ENCODE results near the gene DCTPP1. TPM values are rescaled to one million over a fixed set of nuclear protein-coding genes. Genes with fewer than 3 reads are reported as not detected.

The DCTPP1 gene
- polyA plus RNA-seq, 1 of the 3 experiments (the other 2 are of a cell fraction): 79.2 TPM

DNA sequence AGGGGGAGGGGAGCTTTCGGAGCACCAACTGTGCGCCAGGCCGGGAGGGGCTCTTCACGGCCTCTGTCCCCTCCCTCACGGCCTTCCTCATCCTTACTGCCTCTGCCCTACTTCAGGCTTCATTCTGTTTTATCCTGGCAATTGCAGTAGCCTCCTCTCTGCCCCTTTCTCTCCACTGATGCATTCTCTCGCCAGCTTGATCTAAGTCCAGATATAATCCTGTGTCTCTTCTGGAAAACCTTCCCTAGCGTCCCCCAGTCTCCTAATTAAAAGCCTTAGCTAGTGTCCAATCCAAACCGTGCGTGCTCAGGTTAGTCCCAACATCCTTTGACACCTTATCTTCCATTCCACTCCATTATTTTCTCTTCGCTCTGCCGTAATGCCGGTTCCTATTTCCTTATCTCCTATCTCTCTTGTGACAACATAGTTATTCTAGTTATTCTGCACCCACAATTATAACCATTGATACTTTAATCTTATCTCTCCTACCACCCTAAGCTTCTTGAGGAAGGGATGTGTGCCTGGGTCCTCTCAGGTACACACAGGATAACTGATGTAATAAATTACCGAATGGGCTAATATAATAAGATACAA, 33.7 kb downstream of the DCTPP1 start:
- no peak for TF ChIP-seq SMC3 (IDR thresholded peaks at IDR 0.05; ENCODE audit: low read depth, low read length)
- TF ChIP-seq GATA2 (CRISPR knock-in tag; IDR thresholded peaks at IDR 0.05): peak; percentile 55
- Histone ChIP-seq H3K36me3 (replicated peaks in 1 of 2; ENCODE audit: control insufficient read depth in 1 of 2, insufficient read depth in 2 of 2, low read length in 1 of 2) (peaks cover 5 to 18% of the 10 kb centered on the region in 2 experiments), H3K79me2 (ENCODE audit: insufficient read depth) (peaks cover 28% of the 10 kb centered on the region), H3K4me1 (ENCODE audit: control insufficient read depth in 1 of 2, insufficient read depth in 2 of 2, low read depth in 1 of 2, low read length in 1 of 2) (peaks cover 10 to 18% of the 10 kb centered on the region in 2 experiments; a peak in 2 of 4 replicates), H3K27me3 (ENCODE audit: insufficient read depth) (no peaks in the 10 kb centered on the region), H3K9me3 (no peaks in the 10 kb centered on the region), H3K4me3 (ENCODE audit: low read depth in 2 of 2, low read length in 1 of 2) (peak overlapping the region; percentile 88 to 94), H3F3A (replicated peaks; ENCODE audit: insufficient read depth) (peaks cover 40% of the 10 kb centered on the region), H3K27ac (ENCODE audit: low read depth in 2 of 2, low read length in 1 of 2) (peak overlapping the region; percentile 44 to 96; a peak in 3 of 4 replicates), H2AFZ (ENCODE audit: low read depth) (peak overlapping the region; percentile 51; the same call in 1 of the 2 replicates), H3K9me2 (no peaks in the 10 kb centered on the region), H4K20me1 (ENCODE audit: insufficient read depth) (no peaks in the 10 kb centered on the region), H3K9ac (peak overlapping the region; percentile 63; the same call in 1 of the 2 replicates), H3K4me2 (peak overlapping the region; percentile 82)
- CTCF ChIA-PET: interaction anchor here (1.0 to 2.7 kb wide), 11 partner anchors 8 to 233 kb away, joined by 3 to 30 read pairs (median 4); partner anchors contain the start of genes DCTPP1, TBC1D10B and ZNF771
- peak; percentile 68 for DNase-seq
- 13% methylated on average over 13 of the region's 13 CpGs for WGBS (ENCODE audit: low lambda C conversion rate)
- POLR2A ChIA-PET: interaction anchor here (0.5 to 4.0 kb wide), 7 partner anchors 9 to 41 kb away, joined by 4 to 33 read pairs (median 12); partner anchors contain the start of genes CD2BP2, SEPTIN1 and ZNF771

DNA sequence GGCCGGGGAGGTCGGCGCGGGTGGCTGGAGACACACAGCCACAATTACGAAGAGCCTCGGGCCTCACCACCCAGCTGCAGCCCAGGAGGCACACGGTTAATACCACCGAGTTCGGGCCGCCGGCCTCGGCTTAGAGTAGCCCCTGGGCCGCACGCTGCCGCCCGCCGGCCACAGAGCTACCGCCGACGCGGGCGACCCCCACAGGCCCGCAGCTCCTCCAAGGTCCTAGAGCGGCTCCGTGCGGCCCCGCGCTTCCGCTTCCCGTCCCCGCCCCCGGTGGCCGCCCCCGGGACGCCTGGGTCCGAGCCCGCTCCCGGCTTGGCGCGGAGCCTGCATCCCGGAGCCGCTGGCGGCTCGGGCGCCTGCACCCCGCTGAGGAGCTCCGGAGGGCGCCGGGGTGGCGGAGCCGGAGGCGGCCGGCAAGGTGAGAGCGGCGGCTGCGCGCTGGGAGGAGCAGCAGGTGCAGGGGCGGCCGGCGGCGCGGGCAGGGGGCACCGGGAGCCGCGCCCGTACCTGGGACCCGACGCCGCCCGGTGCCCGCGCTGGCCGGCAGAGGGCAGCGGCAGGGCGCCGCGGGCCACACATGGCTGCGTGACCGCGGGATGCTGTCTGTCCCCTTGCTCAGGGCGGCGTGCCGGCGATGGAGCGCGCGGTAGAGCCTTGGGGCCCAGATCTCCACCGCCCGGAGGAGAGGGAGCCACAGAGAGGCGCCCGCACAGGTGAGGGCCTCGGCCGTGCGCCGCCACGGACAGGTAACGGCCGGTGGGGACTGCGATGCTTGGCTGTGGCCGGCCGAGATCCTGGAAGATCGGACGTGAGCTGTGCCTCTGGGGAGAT, 34.5 kb downstream of the DCTPP1 start, which contains the start of gene ZNF48:
ZNF48 (plus strand) TSS at position 266 of the 837 bp plus-strand sequence; CDS start at position 641, 375 bp downstream.
- ChIA-PET CTCF (interaction anchor here (0.8 to 2.7 kb wide), 14 partner anchors 9 to 234 kb away, joined by 3 to 30 read pairs (median 4); partner anchors contain the start of genes DCTPP1, TBC1D10B and ZNF771), POLR2A (interaction anchor here (0.5 to 4.0 kb wide), 14 partner anchors 9 to 588 kb away, joined by 3 to 33 read pairs (median 6); partner anchors contain the start of genes CD2BP2, SEPTIN1 and ZNF771)
- Histone ChIP-seq H4K20me1 (ENCODE audit: insufficient read depth) (no peaks in the 10 kb centered on the region), H3K79me2 (ENCODE audit: insufficient read depth) (peaks cover 28% of the 10 kb centered on the region), H3K27ac (ENCODE audit: low read depth in 2 of 2, low read length in 1 of 2) (peak within 1 kb of the TSS; percentile 83 to 96), H3K4me3 (ENCODE audit: low read depth in 2 of 2, low read length in 1 of 2) (peak within 1 kb of the TSS; percentile 88 to 94), H3K9me3 (no peaks in the 10 kb centered on the region), H3K4me1 (ENCODE audit: control insufficient read depth in 1 of 2, insufficient read depth in 2 of 2, low read depth in 1 of 2, low read length in 1 of 2) (peaks cover 10 to 18% of the 10 kb centered on the region in 2 experiments; a peak in 2 of 4 replicates), H2AFZ (ENCODE audit: low read depth) (peak within 1 kb of the TSS; percentile 79), H3K9ac (peak within 1 kb of the TSS; percentile 94), H3K27me3 (ENCODE audit: insufficient read depth) (no peaks in the 10 kb centered on the region), H3K4me2 (peak within 1 kb of the TSS; percentile 82), H3F3A (replicated peaks; ENCODE audit: insufficient read depth) (peaks cover 34% of the 10 kb centered on the region), H3K36me3 (replicated peaks in 1 of 2; ENCODE audit: control insufficient read depth in 1 of 2, insufficient read depth in 2 of 2, low read length in 1 of 2) (peaks cover 5 to 18% of the 10 kb centered on the region in 2 experiments), H3K9me2 (no peaks in the 10 kb centered on the region)
- peak; percentile 94 for DNase-seq
- WGBS (ENCODE audit: low lambda C conversion rate): 2% methylated on average over 9 of the region's 103 CpGs
- TF ChIP-seq, protein P1, sequence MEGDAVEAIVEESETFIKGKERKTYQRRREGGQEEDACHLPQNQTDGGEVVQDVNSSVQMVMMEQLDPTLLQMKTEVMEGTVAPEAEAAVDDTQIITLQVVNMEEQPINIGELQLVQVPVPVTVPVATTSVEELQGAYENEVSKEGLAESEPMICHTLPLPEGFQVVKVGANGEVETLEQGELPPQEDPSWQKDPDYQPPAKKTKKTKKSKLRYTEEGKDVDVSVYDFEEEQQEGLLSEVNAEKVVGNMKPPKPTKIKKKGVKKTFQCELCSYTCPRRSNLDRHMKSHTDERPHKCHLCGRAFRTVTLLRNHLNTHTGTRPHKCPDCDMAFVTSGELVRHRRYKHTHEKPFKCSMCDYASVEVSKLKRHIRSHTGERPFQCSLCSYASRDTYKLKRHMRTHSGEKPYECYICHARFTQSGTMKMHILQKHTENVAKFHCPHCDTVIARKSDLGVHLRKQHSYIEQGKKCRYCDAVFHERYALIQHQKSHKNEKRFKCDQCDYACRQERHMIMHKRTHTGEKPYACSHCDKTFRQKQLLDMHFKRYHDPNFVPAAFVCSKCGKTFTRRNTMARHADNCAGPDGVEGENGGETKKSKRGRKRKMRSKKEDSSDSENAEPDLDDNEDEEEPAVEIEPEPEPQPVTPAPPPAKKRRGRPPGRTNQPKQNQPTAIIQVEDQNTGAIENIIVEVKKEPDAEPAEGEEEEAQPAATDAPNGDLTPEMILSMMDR (IDR thresholded peaks at IDR 0.05): peak; percentile 22; the same call in 1 of the 2 replicates
- TF ChIP-seq GABPA (IDR thresholded peaks at IDR 0.05; ENCODE audit: low read depth) (peak; percentile 84), NFIC (IDR thresholded peaks at IDR 0.05; ENCODE audit: borderline replicate concordance) (0 out of 2 replicates have a peak, but pooled peaks have one; percentile 6), TEAD4 (IDR thresholded peaks at IDR 0.05; ENCODE audit: borderline replicate concordance, insufficient read depth) (no peak), MEF2A (IDR thresholded peaks at IDR 0.05; ENCODE audit: borderline replicate concordance, low read depth) (no peak), FOSL2 (IDR thresholded peaks at IDR 0.05; ENCODE audit: borderline replicate concordance, low read depth) (no peak), NRF1 (IDR thresholded peaks at IDR 0.05; ENCODE audit: low read depth, low read length) (no peak), SMC3 (IDR thresholded peaks at IDR 0.05; ENCODE audit: low read depth, low read length) (peak; percentile 19; the same call in 1 of the 2 replicates), TCF12 (IDR thresholded peaks at IDR 0.05) (no peak), RAD21 (IDR thresholded peaks at IDR 0.05; ENCODE audit: low read length) (no peak; the same call in 1 of the 2 replicates), TAF1 (IDR thresholded peaks at IDR 0.05; ENCODE audit: borderline replicate concordance, low read depth, low read length) (peak; percentile 82; the same call in 1 of the 2 replicates), RCOR1 (IDR thresholded peaks at IDR 0.05; ENCODE audit: low read length) (no peak), RFX5 (IDR thresholded peaks at IDR 0.05; ENCODE audit: low read length) (no peak), EP300 (IDR thresholded peaks at IDR 0.05; ENCODE audit: borderline replicate concordance in 1 of 2, low read depth in 1 of 2, low read length in 1 of 2) (peak; percentile 36 to 45; a peak in 1 of 4 replicates), SIN3A (IDR thresholded peaks at IDR 0.05; ENCODE audit: borderline replicate concordance, low read depth, low read length) (peak; percentile 73; the same call in 1 of the 2 replicates), POLR2AphosphoS5 (IDR thresholded peaks at IDR 0.05; ENCODE audit: low read depth, low read length) (peak; percentile 49), YY1 (IDR thresholded peaks at IDR 0.05; ENCODE audit: low read depth) (peak; percentile 15; the same call in 1 of the 2 replicates)
- TF ChIP-seq, protein P2, sequence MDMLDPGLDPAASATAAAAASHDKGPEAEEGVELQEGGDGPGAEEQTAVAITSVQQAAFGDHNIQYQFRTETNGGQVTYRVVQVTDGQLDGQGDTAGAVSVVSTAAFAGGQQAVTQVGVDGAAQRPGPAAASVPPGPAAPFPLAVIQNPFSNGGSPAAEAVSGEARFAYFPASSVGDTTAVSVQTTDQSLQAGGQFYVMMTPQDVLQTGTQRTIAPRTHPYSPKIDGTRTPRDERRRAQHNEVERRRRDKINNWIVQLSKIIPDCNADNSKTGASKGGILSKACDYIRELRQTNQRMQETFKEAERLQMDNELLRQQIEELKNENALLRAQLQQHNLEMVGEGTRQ (IDR thresholded peaks at IDR 0.05; ENCODE audit: borderline replicate concordance, low read depth, low read length): no peak
- TF ChIP-seq, protein P3, sequence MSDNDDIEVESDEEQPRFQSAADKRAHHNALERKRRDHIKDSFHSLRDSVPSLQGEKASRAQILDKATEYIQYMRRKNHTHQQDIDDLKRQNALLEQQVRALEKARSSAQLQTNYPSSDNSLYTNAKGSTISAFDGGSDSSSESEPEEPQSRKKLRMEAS (IDR thresholded peaks at IDR 0.05; ENCODE audit: low read depth): peak; percentile 77
- TF ChIP-seq, protein P4, sequence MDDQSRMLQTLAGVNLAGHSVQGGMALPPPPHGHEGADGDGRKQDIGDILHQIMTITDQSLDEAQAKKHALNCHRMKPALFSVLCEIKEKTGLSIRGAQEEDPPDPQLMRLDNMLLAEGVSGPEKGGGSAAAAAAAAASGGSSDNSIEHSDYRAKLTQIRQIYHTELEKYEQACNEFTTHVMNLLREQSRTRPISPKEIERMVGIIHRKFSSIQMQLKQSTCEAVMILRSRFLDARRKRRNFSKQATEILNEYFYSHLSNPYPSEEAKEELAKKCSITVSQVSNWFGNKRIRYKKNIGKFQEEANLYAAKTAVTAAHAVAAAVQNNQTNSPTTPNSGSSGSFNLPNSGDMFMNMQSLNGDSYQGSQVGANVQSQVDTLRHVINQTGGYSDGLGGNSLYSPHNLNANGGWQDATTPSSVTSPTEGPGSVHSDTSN (IDR thresholded peaks at IDR 0.05): no peak
